Thoracic aorta (tissue), 2 donors: ENCODE measurements around the gene ZBTB7C. TPM values are rescaled to one million over a fixed set of nuclear protein-coding genes. Genes with fewer than 3 reads are reported as not detected.

Experiments used
- ATAC-seq: fragments of 150-250 bp; one replicate; pipeline ENCODE4 v1.8.0; 2017; ENCODE audit warnings: low read depth; ENCODE audit not compliant: insufficient number of reproducible peaks, low FRiP score
- DNase-seq: peaks from one replicate; pipeline ENCODE4 v3.0.0-alpha.2; 2020; ENCODE audit warnings: low spot score
- H3K27ac ChIP-seq, 2 donors: fragments of 200-600 bp; sonication (generic); 1 replicate in 1 of 2; 2 replicates in 1 of 2; pipeline ENCODE4 v1.5.1; 2016; ENCODE audit warnings: mild to moderate bottlenecking in 2 of 2, moderate library complexity in 2 of 2
- H3K27me3 ChIP-seq: fragments of 200-600 bp; sonication (generic); replicated peaks from 2 replicates; pipeline ENCODE4 v1.6.0; 2016; ENCODE audit warnings: mild to moderate bottlenecking; ENCODE audit not compliant: insufficient read depth
- H3K36me3 ChIP-seq: fragments of 200-600 bp; sonication (generic); one replicate; pipeline ENCODE4 v1.5.1; 2016
- H3K4me1 ChIP-seq, 2 donors: fragments of 200-600 bp; sonication (generic); 1 replicate in 1 of 2; 2 replicates in 1 of 2; pipeline versions ENCODE4 v1.5.1 to v1.6.0; 2016; ENCODE audit warnings: low read depth in 2 of 2, mild to moderate bottlenecking in 1 of 2; ENCODE audit not compliant: control insufficient read depth in 1 of 2
- H3K4me3 ChIP-seq: fragments of 200-600 bp; sonication (generic); 2 replicates; pipeline ENCODE4 v1.5.1; 2016; ENCODE audit warnings: mild to moderate bottlenecking
- H3K9me3 ChIP-seq: fragments of 200-600 bp; sonication (generic); 2 replicates; pipeline ENCODE4 v1.5.1; 2016
- total RNA-seq, 2 donors: library from RNA; depleted of rRNA; stranded (reverse); fragments of >200 nt; gene quantifications; one replicate each; pipeline versions ENCODE4 v1.1.0 to v1.2.3, GENCODE V29; 2016
- TF ChIP-seq, protein P1 (sequence below): fragments of 200-600 bp; sonication (generic); IDR thresholded peaks from one replicate; pipeline ENCODE4 v1.5.1; 2019; ENCODE audit warnings: antibody characterized with exemption

Gene ZBTB7C
- total RNA-seq, 2 donors from 2014 or later, result 9.6 to 10.9 TPM

DNA sequence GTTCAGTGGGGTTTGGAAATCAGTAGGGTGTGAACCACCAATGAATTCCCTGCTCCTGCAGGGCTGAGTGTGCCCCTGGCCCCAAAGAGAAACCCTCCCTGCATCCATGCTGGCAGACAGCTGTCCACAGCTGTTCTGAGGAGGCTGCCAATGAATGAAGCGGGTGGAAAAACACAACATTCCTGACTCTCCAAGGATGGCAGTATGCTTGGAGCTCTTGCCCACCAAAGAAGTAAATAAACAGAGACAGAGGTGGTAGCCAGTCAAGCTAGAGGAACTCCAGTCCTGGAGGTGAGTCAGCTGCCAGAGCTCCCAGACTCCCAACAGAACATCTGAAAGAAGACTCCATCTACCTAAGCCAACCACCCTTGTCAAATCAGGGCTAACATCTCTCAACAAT, 6.2 kb downstream of the ZBTB7C start:
- TF ChIP-seq, protein P1, sequence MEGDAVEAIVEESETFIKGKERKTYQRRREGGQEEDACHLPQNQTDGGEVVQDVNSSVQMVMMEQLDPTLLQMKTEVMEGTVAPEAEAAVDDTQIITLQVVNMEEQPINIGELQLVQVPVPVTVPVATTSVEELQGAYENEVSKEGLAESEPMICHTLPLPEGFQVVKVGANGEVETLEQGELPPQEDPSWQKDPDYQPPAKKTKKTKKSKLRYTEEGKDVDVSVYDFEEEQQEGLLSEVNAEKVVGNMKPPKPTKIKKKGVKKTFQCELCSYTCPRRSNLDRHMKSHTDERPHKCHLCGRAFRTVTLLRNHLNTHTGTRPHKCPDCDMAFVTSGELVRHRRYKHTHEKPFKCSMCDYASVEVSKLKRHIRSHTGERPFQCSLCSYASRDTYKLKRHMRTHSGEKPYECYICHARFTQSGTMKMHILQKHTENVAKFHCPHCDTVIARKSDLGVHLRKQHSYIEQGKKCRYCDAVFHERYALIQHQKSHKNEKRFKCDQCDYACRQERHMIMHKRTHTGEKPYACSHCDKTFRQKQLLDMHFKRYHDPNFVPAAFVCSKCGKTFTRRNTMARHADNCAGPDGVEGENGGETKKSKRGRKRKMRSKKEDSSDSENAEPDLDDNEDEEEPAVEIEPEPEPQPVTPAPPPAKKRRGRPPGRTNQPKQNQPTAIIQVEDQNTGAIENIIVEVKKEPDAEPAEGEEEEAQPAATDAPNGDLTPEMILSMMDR, result no peak
- Histone ChIP-seq H3K36me3 (no peaks in the 10 kb centered on the region), H3K4me1 (peaks cover 13 to 39% of the 10 kb centered on the region in 2 donors), H3K9me3 (no peaks in the 10 kb centered on the region), H3K4me3 (no peak overlapping the region), H3K27me3 (no peaks in the 10 kb centered on the region), H3K27ac (peak overlapping the region in 1 of 2 donors; percentile 27)
- no peak for DNase-seq
- no peak for ATAC-seq

DNA sequence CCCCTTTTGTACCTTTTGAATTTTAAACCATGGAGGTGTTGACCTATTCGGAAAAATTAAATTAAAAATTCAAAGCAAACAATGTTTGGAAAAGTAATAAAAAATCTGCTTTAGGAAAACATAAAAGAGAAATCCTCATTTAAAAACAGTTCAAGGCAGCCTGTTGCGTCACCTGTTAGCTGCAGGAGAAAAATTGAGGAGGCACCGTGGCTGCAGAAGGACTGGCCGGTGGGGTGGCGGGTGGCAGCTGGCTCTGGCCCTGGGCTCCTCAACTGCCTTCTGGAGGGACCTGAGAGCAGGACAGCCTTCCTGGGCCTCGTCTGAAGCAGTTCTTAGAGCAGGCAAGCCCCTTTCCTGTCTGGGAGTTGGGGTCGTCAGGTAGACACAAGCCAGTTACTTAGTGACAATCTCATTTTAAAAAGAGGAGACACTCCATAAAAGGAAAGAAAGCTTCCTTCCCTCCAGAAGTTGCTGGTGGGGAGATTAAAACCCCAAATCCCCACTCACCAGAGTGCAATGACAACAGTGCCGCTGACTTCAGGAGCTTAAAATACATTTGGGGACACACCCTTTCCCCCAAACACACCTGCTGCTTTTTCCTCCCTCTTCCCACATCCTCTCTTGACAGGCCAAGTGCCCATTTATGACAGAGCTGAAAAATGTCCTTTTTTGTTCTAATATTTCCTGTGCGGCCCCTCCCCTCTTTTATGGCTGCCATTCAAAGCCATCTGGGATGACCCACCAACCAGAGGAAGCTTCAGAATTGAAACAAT, 9.7 kb downstream of the ZBTB7C start:
- Histone ChIP-seq H3K27ac (no peak overlapping the region), H3K27me3 (no peaks in the 10 kb centered on the region), H3K36me3 (no peaks in the 10 kb centered on the region), H3K9me3 (no peaks in the 10 kb centered on the region), H3K4me1 (peaks cover 8 to 9% of the 10 kb centered on the region in 2 donors), H3K4me3 (no peak overlapping the region)
- TF ChIP-seq, protein P1, result no peak
- DNase-seq (no peak), ATAC-seq (no peak)

DNA sequence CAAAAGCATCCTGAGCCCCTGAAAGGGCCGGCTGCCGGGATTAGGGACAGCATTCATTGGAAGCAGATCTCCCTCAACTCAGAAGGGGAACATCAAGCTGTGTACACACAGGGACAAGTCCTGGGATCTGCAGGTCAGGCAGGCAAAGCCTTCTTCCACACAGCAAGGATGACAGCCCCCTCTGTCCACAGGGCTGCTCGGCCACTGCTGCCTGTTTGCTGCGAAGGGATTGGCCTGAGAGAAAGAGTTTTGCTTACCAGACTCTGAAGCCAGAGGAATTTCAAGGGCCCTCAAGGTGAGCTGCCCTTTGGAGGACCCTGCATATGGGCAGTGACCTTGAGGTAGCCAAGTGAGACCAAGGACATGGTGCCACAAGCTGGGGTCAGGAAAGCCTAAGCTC, 11.1 kb downstream of the ZBTB7C start:
- TF ChIP-seq, protein P1, result no peak
- Histone ChIP-seq H3K27me3 (no peaks in the 10 kb centered on the region), H3K27ac (no peak overlapping the region), H3K4me3 (no peak overlapping the region), H3K36me3 (no peaks in the 10 kb centered on the region), H3K9me3 (no peaks in the 10 kb centered on the region), H3K4me1 (peaks cover 5 to 13% of the 10 kb centered on the region in 2 donors)
- DNase-seq (no peak), ATAC-seq (no peak)

DNA sequence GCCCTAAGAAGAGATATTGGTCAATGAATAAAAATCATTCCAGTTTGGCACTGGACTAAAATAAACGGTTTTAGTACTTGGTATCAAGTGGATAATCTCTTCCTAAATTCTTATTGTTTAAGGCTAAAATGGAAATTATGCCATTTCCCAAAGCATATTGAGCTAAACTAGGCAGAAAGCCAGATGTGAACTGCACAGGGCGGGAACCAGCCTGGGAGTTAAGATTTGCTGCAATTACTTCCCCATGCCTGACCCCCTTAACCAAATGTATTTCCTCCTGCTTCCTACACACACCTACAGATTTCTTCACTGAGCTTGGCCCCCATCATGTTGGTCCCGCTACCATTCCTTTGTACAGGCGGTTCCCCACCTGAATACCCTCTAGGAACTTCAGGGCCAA, 12.2 kb downstream of the ZBTB7C start:
- Histone ChIP-seq H3K27ac (no peak overlapping the region), H3K4me1 (peaks cover 9 to 18% of the 10 kb centered on the region in 2 donors), H3K9me3 (no peaks in the 10 kb centered on the region), H3K4me3 (no peak overlapping the region), H3K36me3 (no peaks in the 10 kb centered on the region), H3K27me3 (no peaks in the 10 kb centered on the region)
- DNase-seq, result no peak
- TF ChIP-seq, protein P1, result no peak
- ATAC-seq, result no peak

DNA sequence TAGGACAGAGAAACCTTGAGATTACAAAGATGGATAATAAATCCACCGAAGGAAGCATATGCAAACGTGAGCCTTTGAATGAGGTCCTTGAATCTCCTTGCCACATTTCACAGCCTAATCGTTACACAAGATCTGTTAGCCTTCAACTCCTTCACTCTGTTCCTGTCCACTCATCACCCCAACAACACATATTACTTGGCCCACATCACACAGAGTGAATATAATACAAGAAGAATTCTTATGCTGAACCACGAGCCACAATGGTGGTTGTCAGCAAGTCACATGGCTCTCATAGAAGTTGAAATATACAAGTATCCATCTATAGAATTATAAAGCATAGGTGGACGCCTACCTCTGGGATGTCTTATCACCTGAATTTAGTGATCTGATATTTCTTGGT, 12.6 kb downstream of the ZBTB7C start:
- TF ChIP-seq, protein P1, result no peak
- Histone ChIP-seq H3K4me1 (peaks cover 9 to 22% of the 10 kb centered on the region in 2 donors), H3K27ac (no peak overlapping the region), H3K27me3 (no peaks in the 10 kb centered on the region), H3K4me3 (no peak overlapping the region), H3K36me3 (no peaks in the 10 kb centered on the region), H3K9me3 (no peaks in the 10 kb centered on the region)
- DNase-seq (no peak), ATAC-seq (no peak)
